Effector memory CD4-positive, alpha-beta T cell (primary cell): Measurements from ENCODE around the gene SP8.

Source experiments
- DNase-seq, 3 donors: peaks; one replicate each; pipeline ENCODE4 v3.0.0-alpha.2; 2020
- H3K27ac ChIP-seq: 2 replicates; pipeline ENCODE4 v1.7.0; 2013; ENCODE audit warnings: mild to moderate bottlenecking, low read length, moderate library complexity; ENCODE audit not compliant: insufficient read depth, poor library complexity, severe bottlenecking
- H3K27me3 ChIP-seq: replicated peaks from 2 replicates; pipeline ENCODE4 v1.7.0; 2013; ENCODE audit warnings: mild to moderate bottlenecking, low read length; ENCODE audit not compliant: insufficient read depth, control insufficient read depth, poor library complexity, severe bottlenecking
- H3K36me3 ChIP-seq: 2 replicates; pipeline ENCODE4 v1.7.0; 2013; ENCODE audit warnings: mild to moderate bottlenecking, low read length, moderate library complexity; ENCODE audit not compliant: control insufficient read depth, insufficient read depth
- H3K4me1 ChIP-seq: 2 replicates; pipeline ENCODE4 v1.7.0; 2013; ENCODE audit warnings: low read length, mild to moderate bottlenecking; ENCODE audit not compliant: control insufficient read depth, insufficient read depth, poor library complexity, severe bottlenecking
- H3K4me3 ChIP-seq: 2 replicates; pipeline ENCODE4 v1.7.0; 2013; ENCODE audit warnings: low read length, low read depth, mild to moderate bottlenecking; ENCODE audit not compliant: insufficient read depth, poor library complexity, severe bottlenecking
- H3K9me3 ChIP-seq: 2 replicates; pipeline ENCODE4 v1.7.0; 2013; ENCODE audit warnings: mild to moderate bottlenecking, low read length, moderate library complexity; ENCODE audit not compliant: control insufficient read depth

The SP8 gene

DNA sequence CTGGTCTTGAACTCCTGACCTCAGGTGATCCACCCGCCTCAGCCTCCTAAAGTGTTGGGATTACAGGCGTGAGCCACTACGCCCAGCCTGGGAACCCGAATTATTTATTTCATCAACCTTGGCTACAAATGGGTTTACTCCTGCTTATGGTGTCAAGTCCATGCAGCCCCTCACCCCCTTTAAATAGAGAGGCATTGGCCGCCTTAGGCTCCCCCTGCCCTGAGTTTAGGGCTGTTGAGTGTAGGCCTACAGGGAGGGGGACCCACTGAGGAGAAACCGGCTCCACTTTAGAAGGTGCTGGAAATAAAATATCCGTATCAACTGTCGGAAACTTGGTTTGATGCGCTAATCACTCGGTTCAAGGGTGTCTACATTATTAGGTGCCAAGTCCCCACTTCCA lies 8.7 kb upstream of the SP8 start:
- H3K27me3 ChIP-seq: peaks cover 55% of the 10 kb centered on the region
- H3K4me1 ChIP-seq: peaks cover 11% of the 10 kb centered on the region
- no peaks in the 10 kb centered on the region for H3K36me3 ChIP-seq
- H3K9me3 ChIP-seq: peaks cover 6% of the 10 kb centered on the region
- no peak for DNase-seq
- no peak overlapping the region for H3K27ac ChIP-seq
- no peak overlapping the region for H3K4me3 ChIP-seq

DNA sequence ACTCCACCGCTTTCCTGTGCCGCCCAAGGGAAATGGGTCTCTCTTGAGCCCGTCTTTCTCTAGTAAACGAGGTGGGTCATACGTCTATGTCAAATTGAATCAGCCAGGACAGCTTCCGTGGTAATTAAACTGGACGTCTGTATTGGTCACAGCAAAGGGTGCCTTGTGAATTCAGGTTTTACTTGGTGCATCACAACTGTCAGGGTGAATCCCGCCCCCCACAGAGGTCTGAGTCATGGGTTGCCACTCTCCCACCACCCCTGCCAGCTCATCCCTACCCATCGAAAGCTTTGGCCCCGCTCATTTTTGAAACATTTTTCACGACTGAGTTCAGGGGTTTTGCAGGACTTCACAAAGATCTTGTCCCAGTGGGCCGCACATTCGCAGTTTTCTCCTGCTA lies 8.0 kb upstream of the SP8 start:
- Histone ChIP-seq H3K27ac (no peak overlapping the region), H3K36me3 (no peaks in the 10 kb centered on the region), H3K9me3 (peaks cover 6% of the 10 kb centered on the region), H3K4me3 (no peak overlapping the region), H3K27me3 (peaks cover 55% of the 10 kb centered on the region), H3K4me1 (peaks cover 11% of the 10 kb centered on the region)
- no peak for DNase-seq

DNA sequence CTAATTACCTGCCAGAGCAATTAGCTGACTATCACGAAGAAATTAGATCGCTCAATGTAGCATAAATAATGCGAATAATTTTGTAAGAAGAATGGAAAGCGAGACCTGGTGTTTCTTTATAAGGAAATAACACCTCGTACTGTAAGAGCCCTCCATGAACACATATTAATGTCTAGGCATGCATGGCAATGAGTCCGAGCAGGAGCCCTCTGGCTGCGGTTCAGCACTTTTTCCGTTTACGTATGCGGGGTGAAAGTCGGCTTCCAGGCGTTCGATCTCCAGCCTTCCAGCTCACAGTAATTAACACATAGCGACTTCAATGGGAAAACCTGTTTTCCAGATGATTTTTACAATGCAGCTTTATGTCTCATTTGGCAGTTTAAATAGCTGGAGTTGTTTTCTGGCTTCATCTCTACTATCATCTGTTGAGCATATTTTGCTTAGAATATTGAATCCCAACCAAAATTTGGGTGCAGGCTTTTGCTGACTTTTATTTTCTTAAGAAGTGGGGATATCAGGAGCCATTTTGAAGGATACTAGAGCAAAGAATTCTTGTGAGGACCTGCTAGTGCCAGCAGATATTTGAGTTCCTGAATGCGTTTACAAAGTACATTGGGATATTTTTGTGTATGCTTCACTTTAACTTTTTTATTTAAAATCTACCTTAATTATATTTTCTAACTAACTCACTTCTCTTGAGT lies 7.2 kb upstream of the SP8 start:
- DNase-seq: no peak
- peaks cover 6% of the 10 kb centered on the region for H3K9me3 ChIP-seq
- no peak overlapping the region for H3K4me3 ChIP-seq
- H3K36me3 ChIP-seq: no peaks in the 10 kb centered on the region
- no peak overlapping the region for H3K27ac ChIP-seq
- H3K27me3 ChIP-seq: peaks cover 55% of the 10 kb centered on the region
- H3K4me1 ChIP-seq: peaks cover 11% of the 10 kb centered on the region

DNA sequence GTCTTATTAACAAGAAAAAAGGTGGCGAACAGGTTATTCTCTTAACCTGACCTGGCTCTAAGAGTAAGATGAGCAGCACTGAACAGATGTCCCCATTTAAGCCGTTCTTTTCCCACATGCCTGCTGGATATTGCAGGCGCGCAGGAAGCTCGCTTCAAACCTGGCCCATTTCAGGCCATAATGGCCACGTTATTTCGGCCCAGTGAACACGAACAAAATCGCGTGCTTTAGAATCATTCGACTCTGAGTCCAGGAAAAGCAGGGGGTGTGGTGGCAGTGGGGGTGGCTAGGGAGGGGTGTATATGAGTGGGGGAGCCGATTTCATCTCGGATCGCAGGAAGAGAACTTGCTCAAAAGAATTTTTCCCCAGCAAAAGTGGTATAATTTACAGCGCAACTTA lies 6.6 kb upstream of the SP8 start:
- Histone ChIP-seq H3K36me3 (no peaks in the 10 kb centered on the region), H3K27me3 (peaks cover 55% of the 10 kb centered on the region), H3K4me3 (no peak overlapping the region), H3K27ac (no peak overlapping the region), H3K9me3 (peaks cover 6% of the 10 kb centered on the region), H3K4me1 (peaks cover 11% of the 10 kb centered on the region)
- DNase-seq: no peak

DNA sequence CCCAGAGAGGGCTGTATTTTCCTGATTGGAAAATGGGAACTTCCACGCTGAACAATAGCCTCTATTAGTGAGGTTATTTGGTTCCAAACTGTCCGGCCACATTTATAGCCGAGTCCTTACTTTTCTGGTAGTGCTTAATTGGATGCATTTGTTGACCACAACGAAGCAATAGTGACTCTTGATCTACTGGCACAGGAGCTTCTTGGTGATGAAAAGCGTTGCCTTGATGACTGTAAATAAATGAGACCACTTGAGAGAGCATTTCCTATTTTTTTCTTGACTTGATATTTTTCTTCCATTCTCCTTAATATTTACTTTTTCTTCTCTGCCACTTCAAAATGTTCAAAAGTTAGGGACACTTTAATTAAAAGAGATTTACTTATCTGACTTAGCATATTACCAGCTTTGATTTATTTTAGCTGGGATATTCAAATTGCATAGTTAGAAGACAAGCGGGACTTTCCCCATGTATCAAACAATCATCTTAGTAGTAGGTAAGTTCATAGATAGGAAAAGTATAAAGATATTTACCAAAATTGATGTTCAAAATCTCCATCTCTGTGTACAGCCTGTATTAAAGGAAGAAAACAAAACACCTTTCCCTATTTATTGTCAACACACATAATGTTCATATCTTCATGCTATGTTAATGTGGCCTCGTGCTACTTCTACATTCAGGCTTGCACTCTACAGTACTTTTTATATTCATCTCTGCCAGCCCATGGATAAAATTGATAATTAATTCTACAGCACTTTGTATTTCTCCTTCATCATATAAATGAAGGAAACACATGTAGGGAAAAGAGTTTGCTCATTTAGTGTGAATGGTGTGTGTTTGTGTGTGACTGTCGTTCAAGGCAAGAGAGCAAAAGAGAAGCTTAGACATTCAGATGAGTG lies 5.1 kb upstream of the SP8 start:
- Histone ChIP-seq H3K27ac (no peak overlapping the region), H3K4me3 (no peak overlapping the region), H3K4me1 (peaks cover 11% of the 10 kb centered on the region), H3K36me3 (no peaks in the 10 kb centered on the region), H3K9me3 (peaks cover 6% of the 10 kb centered on the region), H3K27me3 (peaks cover 51% of the 10 kb centered on the region)
- no peak for DNase-seq

DNA sequence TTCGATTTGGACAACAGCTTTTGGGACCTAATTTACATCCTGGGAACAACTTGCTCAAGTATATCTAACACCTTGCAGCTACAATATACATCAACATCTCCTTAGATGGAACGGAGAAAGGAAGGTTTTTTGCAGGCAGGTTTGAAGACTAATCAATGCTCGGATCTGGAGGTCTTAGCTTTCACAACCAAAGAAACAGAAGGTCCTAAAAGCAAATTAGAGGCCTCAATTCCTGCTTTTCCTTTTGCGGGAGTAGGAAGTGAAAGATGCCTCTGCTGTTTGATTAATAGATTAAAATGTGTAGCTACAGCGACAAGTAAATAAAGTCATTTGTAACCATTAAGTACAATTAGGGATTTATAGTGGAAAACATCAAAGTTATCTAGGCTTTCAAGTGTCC lies 3.7 kb upstream of the SP8 start:
- DNase-seq: no peak
- Histone ChIP-seq H3K36me3 (no peaks in the 10 kb centered on the region), H3K27me3 (peaks cover 52% of the 10 kb centered on the region), H3K4me1 (peaks cover 18% of the 10 kb centered on the region), H3K27ac (no peak overlapping the region), H3K4me3 (no peak overlapping the region), H3K9me3 (peaks cover 6% of the 10 kb centered on the region)

DNA sequence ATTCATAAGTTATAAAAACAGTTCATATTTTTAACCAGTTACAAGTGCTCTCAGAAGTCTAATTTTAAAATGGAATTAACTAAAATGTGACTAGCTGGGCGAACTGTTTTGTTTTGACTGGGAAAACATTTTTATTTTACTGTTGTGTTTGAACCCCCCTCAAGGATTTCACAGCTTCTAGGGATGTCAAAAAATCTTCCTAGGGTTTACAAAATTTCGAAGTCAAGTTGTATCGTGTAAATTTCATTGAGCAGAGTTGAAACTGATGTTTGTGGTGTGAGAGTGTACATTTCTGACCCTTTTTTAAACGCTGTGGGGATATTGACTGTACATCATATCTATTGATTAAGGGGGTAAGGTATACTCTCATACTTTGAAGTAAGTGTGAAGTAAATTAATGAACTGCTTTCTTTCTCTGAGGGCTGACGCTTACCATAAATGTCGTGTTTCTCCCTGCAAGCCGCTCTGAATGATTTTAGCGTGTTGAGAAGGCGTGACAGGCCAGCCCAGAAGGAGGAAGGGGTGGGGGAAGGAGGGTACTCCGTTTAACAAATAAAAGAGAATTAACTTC lies 1.8 kb upstream of the SP8 start:
- peaks cover 6% of the 10 kb centered on the region for H3K9me3 ChIP-seq
- H3K27me3 ChIP-seq: peaks cover 55% of the 10 kb centered on the region
- DNase-seq: no peak
- H3K4me1 ChIP-seq: peaks cover 35% of the 10 kb centered on the region
- no peak overlapping the region for H3K27ac ChIP-seq
- no peak overlapping the region for H3K4me3 ChIP-seq
- no peaks in the 10 kb centered on the region for H3K36me3 ChIP-seq

DNA sequence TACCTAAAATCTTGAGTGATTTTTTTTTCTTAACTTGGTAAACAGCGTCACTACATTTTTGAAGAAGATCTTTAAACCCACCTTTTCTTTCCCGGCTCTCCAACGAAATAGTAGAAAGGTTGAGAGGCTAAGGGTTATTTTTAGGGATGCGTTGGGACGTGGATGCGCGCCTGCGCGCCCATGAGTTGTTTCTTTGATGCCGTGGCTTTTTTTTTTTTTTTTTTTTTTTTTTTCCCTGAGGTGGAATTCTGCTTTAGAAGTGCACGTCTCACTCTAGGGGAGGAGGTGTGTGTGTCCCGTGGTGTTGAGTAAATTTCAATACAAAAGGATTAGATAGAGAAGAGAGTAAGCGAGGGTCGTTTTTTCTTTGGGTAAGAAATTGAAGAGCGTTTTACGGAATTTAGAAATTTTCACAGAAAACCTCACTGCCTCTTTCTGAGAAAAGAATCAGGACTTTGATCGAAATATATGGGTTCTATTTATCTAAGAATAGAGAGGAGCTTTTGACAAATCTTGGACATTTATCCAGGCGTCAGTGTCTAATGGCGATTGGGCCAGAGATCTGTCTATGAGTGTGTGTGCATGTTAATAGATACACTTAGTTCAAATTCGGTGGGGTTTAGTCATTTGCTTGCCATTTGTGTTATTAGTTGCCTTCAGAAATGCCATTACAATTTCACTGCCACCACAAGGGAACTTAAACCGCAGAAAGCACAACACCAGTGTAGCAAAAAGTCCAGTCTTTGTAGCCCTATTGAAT lies 1.2 kb upstream of the SP8 start:
- Histone ChIP-seq H3K27ac (no peak overlapping the region), H3K4me3 (no peak overlapping the region), H3K9me3 (peaks cover 2% of the 10 kb centered on the region), H3K4me1 (peaks cover 35% of the 10 kb centered on the region), H3K36me3 (no peaks in the 10 kb centered on the region), H3K27me3 (peaks cover 61% of the 10 kb centered on the region)
- DNase-seq: no peak

DNA sequence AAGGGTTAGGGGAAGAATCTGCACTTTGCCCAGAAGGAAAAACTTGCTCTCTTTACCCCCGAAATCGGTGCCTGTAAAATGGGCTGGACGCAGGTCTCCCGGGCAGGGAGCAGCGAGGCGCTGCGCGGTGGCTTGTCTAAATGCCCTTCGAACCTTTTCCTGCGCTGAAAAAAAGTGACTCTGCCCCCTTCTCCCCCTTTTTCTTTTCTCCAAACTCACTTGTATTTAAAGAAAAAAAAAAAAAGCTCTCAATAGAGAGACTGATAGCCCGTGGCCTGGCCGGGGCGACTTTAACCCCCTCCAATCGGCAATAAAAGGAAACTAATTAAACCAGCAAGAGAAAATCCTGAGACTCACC lies 286 bp downstream of the SP8 start:
- Histone ChIP-seq H3K27me3 (peaks cover 58% of the 10 kb centered on the region), H3K36me3 (no peaks in the 10 kb centered on the region), H3K4me1 (peaks cover 35% of the 10 kb centered on the region), H3K4me3 (peak overlapping the region; percentile 29), H3K9me3 (no peaks in the 10 kb centered on the region), H3K27ac (no peak overlapping the region)
- DNase-seq: no peak
